ENCODE data around the gene UBE2H. TPM values are rescaled to one million over a fixed set of nuclear protein-coding genes. Genes with fewer than 3 reads are reported as not detected.

Gene UBE2H
- total RNA-seq, 6 donors from 2014 or later: 60.5 to 138 (median 65.4) TPM

DNA sequence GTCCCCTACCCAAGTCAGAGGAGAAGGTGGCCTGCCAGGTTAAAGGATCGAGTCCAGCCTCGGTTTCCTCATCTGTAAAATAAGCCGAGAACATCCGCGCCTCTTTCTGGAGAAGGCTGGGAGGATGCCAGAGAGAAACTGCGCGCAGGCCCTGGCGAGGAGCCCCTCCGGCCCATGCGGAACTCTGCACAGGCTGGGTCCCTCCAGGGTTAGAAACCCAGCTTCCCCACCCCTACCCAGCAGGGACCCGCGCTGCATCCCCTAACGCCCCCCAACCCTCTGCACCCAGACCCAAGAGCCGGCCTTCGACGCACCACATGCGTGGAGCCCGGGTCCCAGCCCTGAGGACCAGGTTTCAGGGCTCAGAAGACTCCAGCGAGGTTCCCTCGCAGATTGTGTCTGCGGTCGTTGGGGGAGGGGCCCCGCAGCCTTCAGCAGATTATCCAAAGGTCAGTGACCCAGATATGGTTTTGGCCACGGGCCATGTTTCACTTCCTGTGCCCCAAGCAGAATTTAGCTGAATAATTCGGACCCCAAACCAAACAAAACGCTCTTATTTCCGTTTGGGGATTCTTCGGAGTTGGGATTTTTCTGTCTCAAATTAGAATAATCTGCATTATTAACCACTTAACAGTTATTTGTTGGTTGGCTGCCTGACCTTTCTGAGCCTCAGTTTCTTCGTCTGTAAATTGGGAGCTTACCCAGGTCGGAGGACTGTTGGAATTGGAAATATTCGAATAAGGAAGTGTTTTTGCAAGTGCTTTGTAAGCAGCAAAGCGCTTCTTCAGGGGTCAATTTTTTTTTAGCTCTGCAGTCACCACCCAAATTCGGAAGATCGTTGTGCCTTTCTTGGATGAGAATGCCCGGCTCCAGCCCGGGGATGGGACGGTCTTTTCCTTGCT is 167.7 kb downstream of the UBE2H start:
- H3K27ac ChIP-seq: no peak overlapping the region
- ATAC-seq (ENCODE audit: low FRiP score in 2 of 2) (no peak), DNase-seq (no peak)
- H3K27me3 ChIP-seq: peaks cover 6 to 69% (median 51%) of the 10 kb centered on the region in 4 donors
- 5 to 7% methylated on average over 24 to 36 of the region's 37 CpGs for WGBS, 2 donors
- H3K4me1 ChIP-seq: peaks cover 50 to 59% (median 55%) of the 10 kb centered on the region in 4 donors
- H3K9me3 ChIP-seq: no peaks in the 10 kb centered on the region
- H3K4me3 ChIP-seq: peak overlapping the region in 2 of 4 donors; percentile 5 to 17
- TF ChIP-seq POLR2AphosphoS5 (IDR thresholded peaks at IDR 0.05): no peak
- TF ChIP-seq, protein P1, sequence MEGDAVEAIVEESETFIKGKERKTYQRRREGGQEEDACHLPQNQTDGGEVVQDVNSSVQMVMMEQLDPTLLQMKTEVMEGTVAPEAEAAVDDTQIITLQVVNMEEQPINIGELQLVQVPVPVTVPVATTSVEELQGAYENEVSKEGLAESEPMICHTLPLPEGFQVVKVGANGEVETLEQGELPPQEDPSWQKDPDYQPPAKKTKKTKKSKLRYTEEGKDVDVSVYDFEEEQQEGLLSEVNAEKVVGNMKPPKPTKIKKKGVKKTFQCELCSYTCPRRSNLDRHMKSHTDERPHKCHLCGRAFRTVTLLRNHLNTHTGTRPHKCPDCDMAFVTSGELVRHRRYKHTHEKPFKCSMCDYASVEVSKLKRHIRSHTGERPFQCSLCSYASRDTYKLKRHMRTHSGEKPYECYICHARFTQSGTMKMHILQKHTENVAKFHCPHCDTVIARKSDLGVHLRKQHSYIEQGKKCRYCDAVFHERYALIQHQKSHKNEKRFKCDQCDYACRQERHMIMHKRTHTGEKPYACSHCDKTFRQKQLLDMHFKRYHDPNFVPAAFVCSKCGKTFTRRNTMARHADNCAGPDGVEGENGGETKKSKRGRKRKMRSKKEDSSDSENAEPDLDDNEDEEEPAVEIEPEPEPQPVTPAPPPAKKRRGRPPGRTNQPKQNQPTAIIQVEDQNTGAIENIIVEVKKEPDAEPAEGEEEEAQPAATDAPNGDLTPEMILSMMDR (IDR thresholded peaks at IDR 0.05): no peak
- TF ChIP-seq POLR2A (IDR thresholded peaks at IDR 0.05): no peak
- TF ChIP-seq EP300 (IDR thresholded peaks at IDR 0.05): no peak
- H3K36me3 ChIP-seq: no peaks in the 10 kb centered on the region

DNA sequence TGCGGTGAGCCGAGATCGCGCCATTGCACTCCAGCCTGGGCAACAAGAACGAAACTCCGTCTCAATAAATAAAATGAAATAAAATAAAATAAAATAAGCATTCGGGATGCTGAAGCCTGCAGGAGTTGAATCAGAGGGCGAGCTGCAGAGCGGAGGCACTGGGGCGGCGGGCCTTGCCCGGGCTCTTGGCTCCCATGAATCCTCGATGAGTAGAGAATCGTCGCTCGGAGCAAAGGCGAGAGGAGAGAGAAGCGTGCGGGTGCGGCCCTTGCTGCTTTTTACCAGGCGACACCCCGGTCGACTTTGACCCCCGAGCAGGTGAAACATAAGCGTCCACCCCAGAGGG is 168.3 kb downstream of the UBE2H start:
- H3K4me1 ChIP-seq: peaks cover 56 to 65% (median 61%) of the 10 kb centered on the region in 4 donors
- 24% methylated on average over 25 of the region's 25 CpGs for WGBS, 2 donors
- H3K36me3 ChIP-seq: no peaks in the 10 kb centered on the region
- TF ChIP-seq POLR2A (IDR thresholded peaks at IDR 0.05): no peak
- TF ChIP-seq, protein P1 (IDR thresholded peaks at IDR 0.05): no peak
- TF ChIP-seq POLR2AphosphoS5 (IDR thresholded peaks at IDR 0.05): no peak
- TF ChIP-seq EP300 (IDR thresholded peaks at IDR 0.05): no peak
- H3K4me3 ChIP-seq: no peak overlapping the region
- no peaks in the 10 kb centered on the region for H3K9me3 ChIP-seq
- H3K27ac ChIP-seq: no peak overlapping the region
- peaks cover 6 to 75% (median 55%) of the 10 kb centered on the region in 4 donors for H3K27me3 ChIP-seq
- no peak for DNase-seq
- no peak for ATAC-seq (ENCODE audit: low FRiP score in 2 of 2)

DNA sequence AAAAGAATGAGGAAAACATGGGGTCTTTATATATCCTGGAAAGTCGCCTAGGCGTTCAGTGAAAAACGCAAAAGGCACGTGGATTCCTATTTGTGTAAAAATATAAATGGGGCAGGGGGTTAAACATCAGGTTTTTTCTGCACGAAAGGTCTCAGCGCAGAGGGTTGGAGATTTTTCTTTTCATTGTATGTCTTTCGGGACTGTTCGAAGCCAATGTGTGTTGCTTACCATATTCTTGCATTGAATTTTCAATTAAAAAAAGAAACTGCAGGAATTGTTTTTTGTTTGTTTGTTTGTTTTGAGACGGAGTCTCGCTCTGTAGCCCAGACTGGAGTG is 169.2 kb downstream of the UBE2H start:
- Histone ChIP-seq H3K27ac (no peak overlapping the region), H3K27me3 (peaks cover 6 to 84% (median 61%) of the 10 kb centered on the region in 4 donors), H3K9me3 (no peaks in the 10 kb centered on the region), H3K4me1 (peaks cover 65 to 73% (median 70%) of the 10 kb centered on the region in 4 donors), H3K36me3 (no peaks in the 10 kb centered on the region), H3K4me3 (no peak overlapping the region)
- no peak for TF ChIP-seq EP300 (IDR thresholded peaks at IDR 0.05)
- TF ChIP-seq POLR2A (IDR thresholded peaks at IDR 0.05): no peak
- TF ChIP-seq, protein P1 (IDR thresholded peaks at IDR 0.05): no peak
- TF ChIP-seq POLR2AphosphoS5 (IDR thresholded peaks at IDR 0.05): no peak
- WGBS, 2 donors: 12 to 17% methylated on average over 10 of the region's 10 CpGs
- ATAC-seq (ENCODE audit: low FRiP score in 2 of 2) (no peak), DNase-seq (no peak)

DNA sequence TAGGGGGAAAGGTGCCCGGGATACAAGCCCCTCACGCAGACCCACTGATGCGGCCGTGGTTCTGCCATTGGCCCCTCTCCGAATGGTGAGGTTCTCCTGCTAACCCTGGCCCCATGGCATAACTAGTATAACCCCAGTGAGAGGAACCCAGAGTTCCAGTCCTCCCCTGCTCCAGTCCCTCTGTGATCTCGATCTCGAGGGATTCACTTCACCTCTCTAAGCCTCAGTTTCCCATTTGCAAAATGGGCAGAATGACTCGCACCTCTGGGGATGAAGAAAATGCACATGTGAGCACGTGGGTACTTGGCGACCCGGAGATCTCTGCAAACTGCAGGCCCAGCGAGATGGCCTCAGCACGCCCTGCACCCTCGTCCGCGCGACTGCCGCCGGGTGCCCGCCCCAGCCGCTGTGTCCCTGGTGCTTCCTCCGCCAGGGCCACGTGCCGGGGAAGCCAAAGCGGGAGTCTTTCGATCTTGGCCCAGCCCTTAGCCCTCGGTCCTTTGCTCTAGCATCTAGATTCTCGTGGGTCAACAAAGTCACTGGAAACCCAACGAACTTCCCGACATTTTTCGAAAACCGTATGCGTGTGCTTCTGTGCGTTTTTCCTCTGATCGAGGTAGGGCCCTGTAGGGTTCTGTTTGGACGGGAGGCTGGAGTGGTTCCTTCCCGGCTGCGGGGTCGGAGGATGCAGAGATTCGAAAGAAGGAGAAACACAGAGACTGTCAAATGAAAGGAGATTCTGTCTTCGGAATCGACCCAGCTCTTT is 169.8 kb downstream of the UBE2H start:
- Histone ChIP-seq H3K27ac (no peak overlapping the region), H3K36me3 (no peaks in the 10 kb centered on the region), H3K9me3 (no peaks in the 10 kb centered on the region), H3K27me3 (peaks cover 6 to 90% (median 64%) of the 10 kb centered on the region in 4 donors), H3K4me3 (no peak overlapping the region), H3K4me1 (peaks cover 65 to 78% (median 74%) of the 10 kb centered on the region in 4 donors)
- DNase-seq (no peak), ATAC-seq (ENCODE audit: low FRiP score in 2 of 2) (no peak)
- WGBS, 2 donors: 9 to 10% methylated on average over 22 to 42 of the region's 42 CpGs
- no peak for TF ChIP-seq EP300 (IDR thresholded peaks at IDR 0.05)
- no peak for TF ChIP-seq POLR2A (IDR thresholded peaks at IDR 0.05)
- TF ChIP-seq POLR2AphosphoS5 (IDR thresholded peaks at IDR 0.05): no peak
- TF ChIP-seq, protein P1 (IDR thresholded peaks at IDR 0.05): no peak

Measured in upper lobe of left lung (tissue), 6 donors.